ENCODE results near the gene KLK11.

The KLK11 gene

GRCh38 chr19:50977626-50978025 is 48.8 kb downstream of the KLK11 start:
- DNase-seq, result no peak
- H3K9ac ChIP-seq (ENCODE audit: low read depth, low read length), result no peak overlapping the region
- H3K4me2 ChIP-seq (ENCODE audit: insufficient read depth, low read length), result no peak overlapping the region
- no peaks in the 10 kb centered on the region for H3K4me1 ChIP-seq (ENCODE audit: insufficient read depth, low read length)
- H3K36me3 ChIP-seq (ENCODE audit: insufficient read depth, low read length), result no peaks in the 10 kb centered on the region
- no peaks in the 10 kb centered on the region for H4K20me1 ChIP-seq (ENCODE audit: insufficient read depth, low read length)
- no peak overlapping the region for H3K27ac ChIP-seq (ENCODE audit: low read length)
- H2AFZ ChIP-seq (ENCODE audit: low read depth, low read length), result no peak overlapping the region
- H3K9me3 ChIP-seq (ENCODE audit: insufficient read depth, low read length, severe bottlenecking), result no peaks in the 10 kb centered on the region
- H3K79me2 ChIP-seq (ENCODE audit: insufficient read depth, low read length), result no peaks in the 10 kb centered on the region
- H3K27me3 ChIP-seq (ENCODE audit: insufficient read depth, low read length, poor library complexity), result no peaks in the 10 kb centered on the region
- H3K4me3 ChIP-seq (ENCODE audit: low read depth in 1 of 2, low read length in 2 of 2), result no peak overlapping the region
- TF ChIP-seq CTCF (IDR thresholded peaks at IDR 0.05; ENCODE audit: borderline replicate concordance, extremely low read depth, low read length, poor library complexity, severe bottlenecking) (no peak), EZH2 (IDR thresholded peaks at IDR 0.05; ENCODE audit: borderline replicate concordance, low read depth, low read length, severe bottlenecking) (no peak)
- ATAC-seq (ENCODE audit: insufficient read depth, low read depth), result no peak

DNA sequence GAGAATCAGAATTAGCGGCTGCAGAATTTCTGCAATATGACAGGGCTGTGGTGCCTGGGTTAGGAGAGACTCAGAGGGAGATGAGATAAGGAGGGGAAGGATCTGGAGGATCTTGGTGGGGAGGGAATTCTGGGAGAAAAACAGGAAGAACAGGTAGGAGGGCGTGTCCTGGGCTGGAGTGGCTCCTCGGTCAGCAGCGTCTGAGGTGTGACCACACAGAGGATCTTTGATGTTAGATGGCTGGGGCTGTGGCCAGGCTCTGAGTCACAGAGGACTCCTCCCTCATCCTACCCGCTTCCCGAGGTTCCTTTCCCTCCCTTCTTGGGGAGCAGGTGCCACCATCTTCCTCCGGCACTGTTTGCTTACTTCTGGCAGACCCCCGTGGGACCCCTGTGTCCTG is 50.6 kb downstream of the KLK11 start:
- ATAC-seq (ENCODE audit: insufficient read depth, low read depth), result no peak
- no peak overlapping the region for H3K4me3 ChIP-seq (ENCODE audit: low read depth in 1 of 2, low read length in 2 of 2)
- H3K79me2 ChIP-seq (ENCODE audit: insufficient read depth, low read length), result no peaks in the 10 kb centered on the region
- no peaks in the 10 kb centered on the region for H3K9me3 ChIP-seq (ENCODE audit: insufficient read depth, low read length, severe bottlenecking)
- H3K9ac ChIP-seq (ENCODE audit: low read depth, low read length), result no peak overlapping the region
- TF ChIP-seq CTCF (IDR thresholded peaks at IDR 0.05; ENCODE audit: borderline replicate concordance, extremely low read depth, low read length, poor library complexity, severe bottlenecking) (no peak), EZH2 (IDR thresholded peaks at IDR 0.05; ENCODE audit: borderline replicate concordance, low read depth, low read length, severe bottlenecking) (no peak)
- H2AFZ ChIP-seq (ENCODE audit: low read depth, low read length), result no peak overlapping the region
- no peaks in the 10 kb centered on the region for H3K27me3 ChIP-seq (ENCODE audit: insufficient read depth, low read length, poor library complexity)
- H3K36me3 ChIP-seq (ENCODE audit: insufficient read depth, low read length), result no peaks in the 10 kb centered on the region
- H3K4me2 ChIP-seq (ENCODE audit: insufficient read depth, low read length), result no peak overlapping the region
- H3K4me1 ChIP-seq (ENCODE audit: insufficient read depth, low read length), result no peaks in the 10 kb centered on the region
- no peak overlapping the region for H3K27ac ChIP-seq (ENCODE audit: low read length)
- DNase-seq, result no peak
- no peaks in the 10 kb centered on the region for H4K20me1 ChIP-seq (ENCODE audit: insufficient read depth, low read length)

DNA sequence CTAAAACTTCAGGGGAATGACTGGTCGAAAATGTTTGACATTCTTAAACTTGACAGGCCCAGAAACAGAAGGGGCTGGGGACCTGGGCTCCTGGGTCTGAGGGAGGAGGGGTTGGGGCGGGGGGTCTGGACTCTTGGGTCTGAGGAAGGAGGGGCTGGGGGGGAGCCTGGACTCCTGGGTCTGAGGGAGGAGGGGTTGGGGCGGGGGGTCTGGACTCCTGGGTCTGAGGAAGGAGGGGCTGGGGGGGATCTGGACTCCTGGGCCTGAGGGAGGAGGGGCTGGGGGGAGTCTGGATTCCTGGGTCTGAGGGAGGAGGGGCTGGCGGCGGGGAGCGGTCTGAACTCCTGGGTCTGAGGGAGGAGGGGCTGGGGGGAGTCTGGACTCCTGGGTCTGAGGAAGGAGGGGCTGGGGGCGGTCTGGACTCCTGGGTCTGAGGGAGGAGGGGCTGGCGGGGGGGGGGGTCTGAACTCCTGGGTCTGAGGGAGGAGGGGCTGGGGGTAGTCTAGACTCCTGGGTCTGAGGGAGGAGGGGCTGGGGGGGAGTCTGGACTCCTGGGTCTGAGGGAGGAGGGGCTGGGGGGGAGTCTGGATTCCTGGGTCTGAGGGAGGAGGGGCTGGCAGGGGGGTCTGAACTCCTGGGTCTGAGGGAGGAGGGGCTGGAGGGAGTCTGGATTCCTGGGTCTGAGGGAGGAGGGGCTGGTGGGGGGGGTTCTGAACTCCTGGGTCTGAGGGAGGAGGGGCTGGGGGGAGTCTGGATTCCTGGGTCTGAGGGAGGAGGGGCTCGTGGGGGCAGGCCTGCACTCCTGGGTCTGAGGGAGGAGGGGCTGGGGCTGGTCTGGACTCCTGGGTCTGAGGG is 51.5 kb downstream of the KLK11 start:
- H3K4me2 ChIP-seq (ENCODE audit: insufficient read depth, low read length), result no peak overlapping the region
- H3K4me3 ChIP-seq (ENCODE audit: low read depth in 1 of 2, low read length in 2 of 2), result no peak overlapping the region
- no peak overlapping the region for H3K27ac ChIP-seq (ENCODE audit: low read length)
- no peak overlapping the region for H2AFZ ChIP-seq (ENCODE audit: low read depth, low read length)
- ATAC-seq (ENCODE audit: insufficient read depth, low read depth) (no peak), DNase-seq (no peak)
- H3K9ac ChIP-seq (ENCODE audit: low read depth, low read length), result no peak overlapping the region
- H3K4me1 ChIP-seq (ENCODE audit: insufficient read depth, low read length), result no peaks in the 10 kb centered on the region
- H3K36me3 ChIP-seq (ENCODE audit: insufficient read depth, low read length), result no peaks in the 10 kb centered on the region
- TF ChIP-seq EZH2 (IDR thresholded peaks at IDR 0.05; ENCODE audit: borderline replicate concordance, low read depth, low read length, severe bottlenecking), result no peak
- TF ChIP-seq CTCF (IDR thresholded peaks at IDR 0.05; ENCODE audit: borderline replicate concordance, extremely low read depth, low read length, poor library complexity, severe bottlenecking), result no peak
- H4K20me1 ChIP-seq (ENCODE audit: insufficient read depth, low read length), result no peaks in the 10 kb centered on the region
- H3K27me3 ChIP-seq (ENCODE audit: insufficient read depth, low read length, poor library complexity), result no peaks in the 10 kb centered on the region
- H3K9me3 ChIP-seq (ENCODE audit: insufficient read depth, low read length, severe bottlenecking), result no peaks in the 10 kb centered on the region
- no peaks in the 10 kb centered on the region for H3K79me2 ChIP-seq (ENCODE audit: insufficient read depth, low read length)
